Right lobe of liver (tissue), 4 donors: Measurements from ENCODE around the gene CCDC86.

Source experiments
- POLR2A ChIP-seq: fragments of 450-650 bp; IDR thresholded peaks from one replicate; pipeline ENCODE4 v1.6.1; 2017; ENCODE audit warnings: antibody characterized with exemption, mild to moderate bottlenecking
- TF ChIP-seq, protein P1 (sequence below), 4 donors: fragments of 200-600 bp in 3 of 4; fragments of 450-650 bp in 1 of 4; IDR thresholded peaks; one replicate each; pipeline versions ENCODE4 v1.5.1 to v1.8.0; 2016 to 2022; ENCODE audit warnings: antibody characterized with exemption in 4 of 4, mild to moderate bottlenecking in 2 of 4
- donor health status: DM: no; HTN: no; CAD: no.
- donor health status: DM: no; HTN: no; CAD: no.
- donor health status: DM: no; HTN: yes; CAD: no.

DNA sequence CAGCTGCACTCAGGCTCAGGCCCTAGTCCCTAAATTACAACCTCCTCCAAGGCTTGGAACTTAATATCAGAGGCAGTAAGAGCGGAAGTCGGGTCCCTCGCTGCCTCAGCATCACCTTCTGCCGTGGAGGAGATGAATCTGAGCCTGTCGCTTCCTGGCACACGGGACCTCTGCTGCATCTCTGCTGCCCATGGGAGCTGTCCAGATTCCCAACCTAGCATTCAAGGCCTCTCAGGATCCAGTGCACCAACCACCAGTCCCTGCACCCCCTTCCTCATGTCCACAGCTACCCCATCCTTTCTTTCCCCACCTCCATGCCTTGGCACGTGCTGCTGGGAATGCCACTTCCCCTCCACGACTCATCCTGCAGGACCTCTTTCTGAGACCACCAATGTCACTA, 16.3 kb downstream of the CCDC86 start:
- TF ChIP-seq, protein P1, sequence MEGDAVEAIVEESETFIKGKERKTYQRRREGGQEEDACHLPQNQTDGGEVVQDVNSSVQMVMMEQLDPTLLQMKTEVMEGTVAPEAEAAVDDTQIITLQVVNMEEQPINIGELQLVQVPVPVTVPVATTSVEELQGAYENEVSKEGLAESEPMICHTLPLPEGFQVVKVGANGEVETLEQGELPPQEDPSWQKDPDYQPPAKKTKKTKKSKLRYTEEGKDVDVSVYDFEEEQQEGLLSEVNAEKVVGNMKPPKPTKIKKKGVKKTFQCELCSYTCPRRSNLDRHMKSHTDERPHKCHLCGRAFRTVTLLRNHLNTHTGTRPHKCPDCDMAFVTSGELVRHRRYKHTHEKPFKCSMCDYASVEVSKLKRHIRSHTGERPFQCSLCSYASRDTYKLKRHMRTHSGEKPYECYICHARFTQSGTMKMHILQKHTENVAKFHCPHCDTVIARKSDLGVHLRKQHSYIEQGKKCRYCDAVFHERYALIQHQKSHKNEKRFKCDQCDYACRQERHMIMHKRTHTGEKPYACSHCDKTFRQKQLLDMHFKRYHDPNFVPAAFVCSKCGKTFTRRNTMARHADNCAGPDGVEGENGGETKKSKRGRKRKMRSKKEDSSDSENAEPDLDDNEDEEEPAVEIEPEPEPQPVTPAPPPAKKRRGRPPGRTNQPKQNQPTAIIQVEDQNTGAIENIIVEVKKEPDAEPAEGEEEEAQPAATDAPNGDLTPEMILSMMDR (IDR thresholded peaks at IDR 0.05) = no peak
- TF ChIP-seq POLR2A = no peak
